ENCODE data around the gene RFX8.

DNA sequence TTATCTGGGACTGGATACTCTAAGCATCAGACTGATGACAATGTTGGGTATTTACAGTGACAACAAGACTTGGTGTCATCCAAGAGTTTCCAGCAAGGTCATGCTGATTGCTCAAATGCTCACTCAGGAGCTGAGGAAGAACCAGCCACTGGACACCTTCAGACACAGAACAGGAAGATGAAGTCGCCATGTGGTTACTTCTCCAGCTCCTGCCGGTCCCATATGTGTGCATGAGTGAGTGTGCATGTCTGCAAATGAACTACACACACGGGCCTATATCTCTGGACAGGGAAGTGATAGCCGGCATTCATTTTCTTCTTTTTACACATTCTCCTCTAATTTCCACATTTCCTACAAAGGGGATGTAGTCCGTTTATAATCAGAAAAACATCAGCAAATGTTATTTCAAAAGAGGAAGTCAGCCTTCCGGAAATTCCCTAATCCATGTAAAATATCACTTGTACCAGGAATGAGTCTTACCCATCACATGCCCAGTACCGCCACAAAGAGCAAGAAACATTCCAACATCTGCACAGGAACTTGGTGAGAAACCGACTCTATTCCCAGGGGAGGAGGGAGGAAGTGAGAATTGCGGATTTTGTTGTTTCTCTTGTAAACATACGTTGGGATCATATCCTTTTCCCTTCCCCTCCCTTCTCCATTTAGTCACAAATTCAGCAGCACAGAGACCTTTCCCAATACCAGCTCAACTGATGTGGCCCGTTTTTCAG is 10.8 kb downstream of the RFX8 start:
- TF ChIP-seq ELF4 (IDR thresholded peaks at IDR 0.05) (no peak), LEF1 (IDR thresholded peaks at IDR 0.05; ENCODE audit: borderline replicate concordance) (no peak), SP1 (IDR thresholded peaks at IDR 0.05) (no peak), HDGF (IDR thresholded peaks at IDR 0.05; ENCODE audit: borderline replicate concordance) (no peak), BHLHE40 (IDR thresholded peaks at IDR 0.05; ENCODE audit: borderline replicate concordance) (no peak), L3MBTL2 (conservative IDR thresholded peaks at IDR 0.05) (no peak), ZNF384 (IDR thresholded peaks at IDR 0.05) (no peak), FOXK2 (IDR thresholded peaks at IDR 0.05) (no peak), SUZ12 (IDR thresholded peaks at IDR 0.05) (no peak), NFRKB (IDR thresholded peaks at IDR 0.05) (no peak), ARNT (IDR thresholded peaks at IDR 0.05) (no peak), FOXM1 (IDR thresholded peaks at IDR 0.05; ENCODE audit: borderline replicate concordance) (no peak), FOXA1 (IDR thresholded peaks at IDR 0.05) (no peak), CTBP1 (IDR thresholded peaks at IDR 0.05; ENCODE audit: borderline replicate concordance) (no peak)
